ENCODE measurements around the gene ADCY5. TPM values are rescaled to one million over a fixed set of nuclear protein-coding genes. Genes with fewer than 3 reads are reported as not detected.
A peak's percentile ranks its signal among the peaks of the same experiment; 100 is the strongest.

The ADCY5 gene
- total and polyA plus RNA-seq, 10 donors, result 1.7 to 20.6 (median 11.7) TPM

GRCh38 chr3:123339302-123339701 lies 109.6 kb downstream of the ADCY5 start:
- peak; percentile 34 for DNase-seq
- no peak overlapping the region for H3K4me3 ChIP-seq
- H3K9me3 ChIP-seq, result no peaks in the 10 kb centered on the region
- 75 to 81% (median 79%) methylated on average over 3 of the region's 3 CpGs for WGBS, 5 donors
- H3K27me3 ChIP-seq (replicated peaks in 1 of 7), result no peaks in the 10 kb centered on the region
- no peak overlapping the region for H3K27ac ChIP-seq
- H3K36me3 ChIP-seq, result no peaks in the 10 kb centered on the region
- intact Hi-C loops (cut with DNase I; ENCODE audit: low total_unique reads), result no loop called here
- no peak for TF ChIP-seq CTCF (IDR thresholded peaks at IDR 0.05 in 8 of 11, conservative IDR thresholded peaks at IDR 0.05 in 3 of 11)
- TF ChIP-seq POLR2AphosphoS5 (IDR thresholded peaks at IDR 0.05), result no peak
- TF ChIP-seq POLR2A (IDR thresholded peaks at IDR 0.05), result no peak
- H3K4me1 ChIP-seq, result peaks cover 0 to 27% (median 15%) of the 10 kb centered on the region in 6 donors

GRCh38 chr3:123338620-123339061 lies 110.2 kb downstream of the ADCY5 start:
- DNase-seq, result peak; percentile 67
- Histone ChIP-seq H3K36me3 (no peaks in the 10 kb centered on the region), H3K27ac (peak overlapping the region in 1 of 8 donors; percentile 2), H3K27me3 (replicated peaks in 1 of 7) (no peaks in the 10 kb centered on the region), H3K9me3 (no peaks in the 10 kb centered on the region), H3K4me1 (peaks cover 0 to 27% (median 15%) of the 10 kb centered on the region in 6 donors), H3K4me3 (no peak overlapping the region)
- WGBS, 5 donors, result 38 to 56% (median 50%) methylated on average over 5 of the region's 5 CpGs
- intact Hi-C loops (cut with DNase I; ENCODE audit: low total_unique reads), result no loop called here
- TF ChIP-seq CTCF (IDR thresholded peaks at IDR 0.05 in 8 of 11, conservative IDR thresholded peaks at IDR 0.05 in 3 of 11) (no peak), POLR2AphosphoS5 (IDR thresholded peaks at IDR 0.05) (no peak), POLR2A (IDR thresholded peaks at IDR 0.05) (no peak)

GRCh38 chr3:123337948-123338619 lies 110.8 kb downstream of the ADCY5 start:
- no peaks in the 10 kb centered on the region for H3K9me3 ChIP-seq
- no peaks in the 10 kb centered on the region for H3K36me3 ChIP-seq
- no peak for TF ChIP-seq POLR2A (IDR thresholded peaks at IDR 0.05)
- TF ChIP-seq POLR2AphosphoS5 (IDR thresholded peaks at IDR 0.05), result peak in 2 of 3 donors; percentile 27 to 52
- no peak for TF ChIP-seq CTCF (IDR thresholded peaks at IDR 0.05 in 8 of 11, conservative IDR thresholded peaks at IDR 0.05 in 3 of 11)
- peaks cover 0 to 27% (median 15%) of the 10 kb centered on the region in 6 donors for H3K4me1 ChIP-seq
- 51 to 71% (median 62%) methylated on average over 5 to 8 of the region's 8 CpGs for WGBS, 5 donors
- H3K4me3 ChIP-seq, result no peak overlapping the region
- intact Hi-C loops (cut with DNase I; ENCODE audit: low total_unique reads), result no loop called here
- peak overlapping the region in 1 of 8 donors; percentile 2 for H3K27ac ChIP-seq
- H3K27me3 ChIP-seq (replicated peaks in 1 of 7), result no peaks in the 10 kb centered on the region
- peak; percentile 71 for DNase-seq

- WGBS, 5 donors, result 93 to 97% (median 94%) methylated on average over 11 of the region's 11 CpGs
- Histone ChIP-seq H3K4me3 (no peak overlapping the region), H3K9me3 (no peaks in the 10 kb centered on the region), H3K4me1 (peaks cover 0 to 27% (median 15%) of the 10 kb centered on the region in 6 donors), H3K36me3 (no peaks in the 10 kb centered on the region), H3K27me3 (replicated peaks in 1 of 7) (no peaks in the 10 kb centered on the region), H3K27ac (no peak overlapping the region)
- intact Hi-C loops (cut with DNase I; ENCODE audit: low total_unique reads), result no loop called here
- DNase-seq, result peak; percentile 33
- TF ChIP-seq POLR2AphosphoS5 (IDR thresholded peaks at IDR 0.05) (no peak), POLR2A (IDR thresholded peaks at IDR 0.05) (no peak), CTCF (IDR thresholded peaks at IDR 0.05 in 8 of 11, conservative IDR thresholded peaks at IDR 0.05 in 3 of 11) (no peak)
Observed at GRCh38 chr3:123337226-123337625, 111.7 kb downstream of the ADCY5 start.

Measured in spleen (tissue), 11 donors.